Activated CD8-positive, alpha-beta T cell treated with anti-CD3 and anti-CD28 coated beads, Interleukin-2, amount 10 ng/mL, durations not matched to agents 7 days and 5 days (primary cell): ENCODE results near the gene SMIM43. TPM values are rescaled to one million over a fixed set of nuclear protein-coding genes. Genes with fewer than 3 reads are reported as not detected.
"Not testable (repeated sequence)": the region's sequence is repeated elsewhere in the genome, so short reads cannot be mapped to it uniquely, and the experiment has no call there.

Experiments used
- ATAC-seq: fragments of 150-1000 bp; cut with Tn5 transposase; one replicate; pipeline ENCODE4 v1.10.0; 2021; ENCODE audit warnings: moderate library complexity
- CTCF ChIA-PET: fragments of 350-600 bp; sonication (Branson Sonifier 250); formaldehyde crosslinking; loops from one replicate; lab custom pipeline; 2021; ENCODE audit warnings: antibody characterized with exemption; lab: Charles Lee
- POLR2A ChIA-PET: fragments of 350-600 bp; sonication (Branson Sonifier 250); formaldehyde crosslinking; loops from one replicate; lab custom pipeline; 2021; ENCODE audit warnings: antibody characterized with exemption; lab: Charles Lee
- DNase-seq: peaks from one replicate; pipeline ENCODE4 v3.0.0-alpha.2; 2020
- H3K27ac Mint-ChIP-seq: one replicate; pipeline ENCODE4 v1.8.0; 2021; ENCODE audit warnings: mild to moderate bottlenecking, mixed read lengths
- H3K27me3 Mint-ChIP-seq: one replicate; pipeline ENCODE4 v1.8.0; 2021; ENCODE audit warnings: low read depth, mixed read lengths
- H3K36me3 Mint-ChIP-seq: one replicate; pipeline ENCODE4 v1.8.0; 2021; ENCODE audit warnings: low read depth, mixed read lengths
- H3K4me1 Mint-ChIP-seq: one replicate; pipeline ENCODE4 v1.8.0; 2021; ENCODE audit warnings: low read depth, mixed read lengths
- H3K4me3 Mint-ChIP-seq: one replicate; pipeline ENCODE4 v1.8.0; 2021; ENCODE audit warnings: mild to moderate bottlenecking, mixed read lengths
- H3K9me3 Mint-ChIP-seq: one replicate; pipeline ENCODE4 v1.8.0; 2022; ENCODE audit warnings: mixed read lengths; ENCODE audit not compliant: insufficient read depth
- total RNA-seq, 2 experiments: library from RNA; stranded (reverse); gene quantifications; one replicate each; pipeline ENCODE4 v1.2.3, GENCODE V29; 2021

The SMIM43 gene
- total RNA-seq, 2 experiments from 2014 or later = not detected

DNA sequence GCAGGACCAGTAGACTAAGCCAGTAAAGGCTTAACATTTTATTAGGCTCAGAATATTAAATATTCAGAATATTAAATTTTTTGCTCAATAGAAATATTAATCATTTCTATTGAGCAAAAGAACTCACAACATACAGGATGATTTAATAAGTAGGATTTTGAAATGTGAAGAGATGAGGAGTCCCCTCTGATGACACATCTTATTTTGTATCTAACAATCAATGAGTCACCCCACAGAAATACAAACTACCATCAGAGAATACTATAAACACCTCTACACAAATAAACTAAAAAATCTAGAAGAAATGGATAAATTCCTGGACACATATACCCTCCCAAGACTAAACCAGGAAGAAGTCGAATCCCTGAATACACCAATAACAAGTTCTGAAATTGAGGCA lies 12.8 kb downstream of the SMIM43 start:
- DNase-seq, POLR2A ChIA-PET, H3K9me3 Mint-ChIP-seq, ATAC-seq, H3K27ac Mint-ChIP-seq, H3K36me3 Mint-ChIP-seq, CTCF ChIA-PET, H3K4me3 Mint-ChIP-seq, H3K4me1 Mint-ChIP-seq: not testable (repeated sequence)
- H3K27me3 Mint-ChIP-seq = peaks cover 30% of the 10 kb centered on the region

DNA sequence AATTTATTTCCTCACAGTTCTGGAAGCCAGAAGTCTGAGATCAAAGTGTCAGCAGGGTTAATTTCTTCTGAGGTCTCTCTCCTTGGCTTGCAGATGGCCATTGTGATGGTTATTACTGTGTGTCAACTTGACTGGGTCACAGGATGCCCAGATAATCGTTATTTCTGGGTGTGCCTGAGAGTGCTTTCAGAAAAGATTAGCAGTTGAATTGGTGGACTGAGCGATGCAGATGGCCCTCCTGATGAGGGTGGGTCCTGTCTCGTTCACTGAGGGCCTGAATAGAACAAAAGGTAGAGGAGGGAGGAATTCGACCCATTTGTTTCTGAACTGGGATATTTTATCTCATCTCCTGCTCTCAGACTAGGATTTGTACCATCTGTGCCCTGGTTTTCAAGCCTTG lies 15.7 kb downstream of the SMIM43 start:
- ChIA-PET POLR2A (no interaction called here), CTCF (no interaction called here)
- Mint-ChIP-seq H3K36me3 (no peaks in the 10 kb centered on the region), H3K4me3 (no peak overlapping the region), H3K9me3 (no peaks in the 10 kb centered on the region), H3K27ac (no peak overlapping the region), H3K4me1 (no peaks in the 10 kb centered on the region), H3K27me3 (peaks cover 15% of the 10 kb centered on the region)
- ATAC-seq (no peak), DNase-seq (no peak)

DNA sequence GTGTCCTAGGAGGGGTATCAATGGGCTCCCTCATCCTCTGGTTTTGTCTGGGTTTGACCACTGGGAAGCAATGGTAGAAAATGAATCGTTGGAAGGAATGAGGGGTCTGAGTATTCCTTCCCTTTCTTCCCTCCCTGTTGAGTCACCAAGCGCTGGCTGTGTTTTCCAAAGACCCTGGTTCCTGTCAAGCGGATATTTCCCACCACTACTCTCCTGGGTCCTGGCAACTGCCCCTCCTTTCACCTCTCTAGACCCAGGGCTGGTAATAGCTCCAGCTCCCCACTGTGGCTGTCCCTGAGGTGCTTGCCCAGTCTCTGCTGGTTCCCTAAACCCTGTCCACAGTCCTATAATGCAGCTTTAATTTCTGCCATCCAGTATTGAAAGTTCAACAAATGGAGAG lies 22.2 kb downstream of the SMIM43 start:
- H3K4me1 Mint-ChIP-seq = no peaks in the 10 kb centered on the region
- ChIA-PET POLR2A (no interaction called here), CTCF (no interaction called here)
- no peak overlapping the region for H3K4me3 Mint-ChIP-seq
- DNase-seq = no peak
- no peak for ATAC-seq
- no peaks in the 10 kb centered on the region for H3K9me3 Mint-ChIP-seq
- no peaks in the 10 kb centered on the region for H3K36me3 Mint-ChIP-seq
- H3K27me3 Mint-ChIP-seq = peaks cover 6% of the 10 kb centered on the region
- H3K27ac Mint-ChIP-seq = no peak overlapping the region

DNA sequence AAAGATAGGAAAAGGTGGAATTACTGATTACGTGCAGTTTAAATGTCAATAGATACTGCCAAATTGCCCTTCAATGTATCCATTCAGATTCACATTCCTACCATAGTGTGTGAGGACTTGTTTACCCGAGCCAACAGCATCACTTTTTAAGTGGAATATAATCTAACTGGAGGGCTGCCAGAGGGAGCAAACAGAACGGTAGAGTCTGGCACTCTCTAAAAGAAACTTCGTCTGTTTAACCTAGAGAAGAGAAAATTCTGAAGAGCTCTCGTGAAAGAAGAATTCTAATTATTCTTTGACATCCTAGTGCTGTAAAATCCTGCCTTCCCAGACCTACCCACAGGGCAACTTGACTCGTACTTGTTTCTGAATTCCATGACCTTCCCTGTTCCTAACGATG lies 23.2 kb downstream of the SMIM43 start:
- DNase-seq (no peak), ATAC-seq (no peak)
- no peaks in the 10 kb centered on the region for H3K36me3 Mint-ChIP-seq
- no peak overlapping the region for H3K4me3 Mint-ChIP-seq
- H3K9me3 Mint-ChIP-seq = no peaks in the 10 kb centered on the region
- POLR2A ChIA-PET = no interaction called here
- H3K27ac Mint-ChIP-seq = no peak overlapping the region
- CTCF ChIA-PET = no interaction called here
- peaks cover 3% of the 10 kb centered on the region for H3K27me3 Mint-ChIP-seq
- no peaks in the 10 kb centered on the region for H3K4me1 Mint-ChIP-seq

DNA sequence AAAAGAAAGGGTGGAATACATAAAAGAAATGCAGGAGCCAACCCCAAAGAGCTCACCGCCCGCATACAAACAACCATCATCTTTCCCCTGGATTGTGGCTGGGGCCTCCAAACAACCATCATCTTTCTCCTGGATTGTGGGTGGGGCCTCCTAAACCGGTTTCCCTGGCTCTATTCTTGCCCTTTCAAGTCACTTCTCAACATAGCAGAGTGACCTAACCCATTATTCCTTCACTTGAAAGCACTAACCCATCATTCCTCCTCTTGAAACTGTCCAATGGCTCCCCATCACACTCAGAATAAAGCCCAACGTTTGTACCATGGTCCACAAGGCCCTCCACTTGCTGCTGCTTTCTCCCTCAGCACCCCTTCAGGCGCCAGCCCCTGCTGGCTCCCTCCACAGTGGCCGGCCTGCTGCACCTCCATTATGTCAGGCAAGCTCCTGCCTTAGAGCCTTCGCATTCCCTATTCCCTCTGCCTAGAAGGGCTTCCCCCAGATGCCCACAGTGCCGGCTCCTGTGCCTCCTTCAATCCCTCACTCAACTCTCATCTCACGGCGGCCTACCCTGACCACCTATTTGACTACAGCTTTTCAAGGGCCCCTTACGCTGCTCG lies 24.1 kb downstream of the SMIM43 start:
- H3K27me3 Mint-ChIP-seq = peaks cover 6% of the 10 kb centered on the region
- H3K9me3 Mint-ChIP-seq = no peaks in the 10 kb centered on the region
- CTCF ChIA-PET = no interaction called here
- no peaks in the 10 kb centered on the region for H3K36me3 Mint-ChIP-seq
- ATAC-seq (no peak), DNase-seq (no peak)
- no peak overlapping the region for H3K27ac Mint-ChIP-seq
- POLR2A ChIA-PET = no interaction called here
- H3K4me1 Mint-ChIP-seq = no peaks in the 10 kb centered on the region
- H3K4me3 Mint-ChIP-seq = no peak overlapping the region

DNA sequence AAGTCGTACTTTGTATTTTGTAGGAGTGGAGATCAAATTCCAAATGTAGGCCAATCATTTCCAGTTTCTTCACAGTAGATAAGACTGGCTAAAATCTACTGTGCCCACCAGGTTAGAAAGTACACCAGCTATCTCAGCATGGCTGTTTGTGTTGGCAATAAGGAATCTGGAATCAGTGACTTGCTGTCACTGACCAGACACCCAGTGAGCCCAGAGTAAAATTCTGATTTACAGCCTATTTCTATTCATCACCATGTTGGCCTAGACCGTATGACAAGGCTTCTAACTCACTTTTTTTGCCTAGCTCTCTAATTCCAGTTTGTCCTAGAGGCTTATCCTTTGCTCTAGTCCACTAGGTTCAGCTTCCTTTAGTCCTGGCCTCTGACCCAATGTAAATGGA lies 25.4 kb downstream of the SMIM43 start:
- Mint-ChIP-seq H3K27ac (no peak overlapping the region), H3K36me3 (no peaks in the 10 kb centered on the region), H3K9me3 (no peaks in the 10 kb centered on the region), H3K4me3 (no peak overlapping the region), H3K4me1 (no peaks in the 10 kb centered on the region), H3K27me3 (peaks cover 12% of the 10 kb centered on the region)
- ATAC-seq = no peak
- ChIA-PET CTCF (no interaction called here), POLR2A (no interaction called here)
- no peak for DNase-seq

DNA sequence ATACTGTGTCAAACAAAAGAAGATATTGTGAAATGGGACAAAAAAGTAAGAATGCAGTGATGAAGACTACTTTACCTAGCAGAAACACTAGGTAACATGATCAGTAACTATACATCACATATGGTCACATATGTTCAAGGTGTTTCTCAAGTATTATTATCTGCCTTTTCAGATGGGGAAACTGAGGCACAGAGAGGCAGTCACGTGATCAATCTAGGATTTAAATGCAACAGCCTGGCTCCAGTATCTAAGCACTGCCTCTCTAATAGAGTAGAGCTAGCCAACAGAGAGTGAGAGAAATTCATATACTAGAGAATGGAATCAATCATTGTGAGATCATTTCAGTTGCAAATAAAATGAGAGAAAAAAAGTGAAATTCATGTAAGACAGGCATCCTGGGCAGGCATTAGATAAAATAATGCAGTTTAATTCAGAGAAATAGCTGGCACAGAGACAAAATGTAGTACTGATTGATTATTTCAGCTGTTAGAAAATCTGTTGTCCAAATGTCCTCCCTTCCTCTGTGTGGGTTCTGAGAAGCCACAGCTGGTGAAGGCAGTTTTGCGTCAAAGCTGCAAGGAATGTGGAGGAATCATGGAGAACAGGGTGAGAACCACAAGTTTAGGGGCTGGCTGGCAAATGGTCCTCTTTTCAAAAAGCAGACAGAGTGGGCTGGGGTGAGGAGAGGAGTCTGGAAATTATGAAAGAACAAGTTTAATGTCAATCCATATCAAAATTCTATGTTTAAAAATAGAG lies 26.0 kb downstream of the SMIM43 start:
- H3K9me3 Mint-ChIP-seq = no peaks in the 10 kb centered on the region
- peaks cover 12% of the 10 kb centered on the region for H3K27me3 Mint-ChIP-seq
- no peak for DNase-seq
- no peak for ATAC-seq
- no peak overlapping the region for H3K27ac Mint-ChIP-seq
- H3K36me3 Mint-ChIP-seq = no peaks in the 10 kb centered on the region
- ChIA-PET POLR2A (no interaction called here), CTCF (no interaction called here)
- H3K4me3 Mint-ChIP-seq = no peak overlapping the region
- H3K4me1 Mint-ChIP-seq = no peaks in the 10 kb centered on the region

DNA sequence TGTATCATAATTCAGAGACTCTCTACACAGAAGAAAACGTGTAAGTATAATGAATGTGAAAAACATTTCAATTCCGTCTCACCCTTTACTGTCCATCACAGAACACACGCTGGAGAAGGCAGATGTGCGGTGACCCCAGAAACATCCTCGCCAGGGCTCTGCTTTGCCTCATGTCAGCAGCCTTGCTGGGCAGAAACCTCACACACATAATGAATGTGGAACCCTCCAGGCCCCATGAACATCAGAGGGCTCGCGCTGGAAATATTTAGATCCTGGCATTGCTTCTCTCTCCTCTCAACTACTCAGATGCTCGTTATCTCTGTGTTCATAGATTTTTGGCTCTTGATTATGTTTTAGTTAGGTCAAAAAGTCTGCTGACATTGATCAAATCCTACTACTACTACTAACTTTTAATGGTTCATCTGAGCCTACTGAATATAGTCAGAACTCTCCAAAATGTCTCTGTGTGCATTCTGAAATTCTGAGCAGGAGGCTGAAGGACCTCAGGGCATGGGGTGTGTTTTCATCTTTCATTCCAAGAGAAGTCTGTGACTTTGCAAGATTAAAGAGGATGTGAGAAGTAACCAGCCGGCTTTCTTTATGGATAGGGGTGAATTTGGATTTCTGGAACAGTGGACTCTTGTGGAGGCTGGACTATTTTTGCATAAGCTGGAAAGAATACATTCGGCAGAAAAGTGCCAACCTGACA lies 27.0 kb downstream of the SMIM43 start:
- ChIA-PET CTCF (interaction anchor here (2.4 kb wide), 1 partner anchor 254 kb away, joined by 14 read pairs; no protein-coding TSS in a partner anchor), POLR2A (no interaction called here)
- Mint-ChIP-seq H3K27me3 (peaks cover 12% of the 10 kb centered on the region), H3K9me3 (no peaks in the 10 kb centered on the region), H3K27ac (no peak overlapping the region), H3K4me1 (no peaks in the 10 kb centered on the region), H3K4me3 (no peak overlapping the region), H3K36me3 (no peaks in the 10 kb centered on the region)
- no peak for ATAC-seq
- no peak for DNase-seq

DNA sequence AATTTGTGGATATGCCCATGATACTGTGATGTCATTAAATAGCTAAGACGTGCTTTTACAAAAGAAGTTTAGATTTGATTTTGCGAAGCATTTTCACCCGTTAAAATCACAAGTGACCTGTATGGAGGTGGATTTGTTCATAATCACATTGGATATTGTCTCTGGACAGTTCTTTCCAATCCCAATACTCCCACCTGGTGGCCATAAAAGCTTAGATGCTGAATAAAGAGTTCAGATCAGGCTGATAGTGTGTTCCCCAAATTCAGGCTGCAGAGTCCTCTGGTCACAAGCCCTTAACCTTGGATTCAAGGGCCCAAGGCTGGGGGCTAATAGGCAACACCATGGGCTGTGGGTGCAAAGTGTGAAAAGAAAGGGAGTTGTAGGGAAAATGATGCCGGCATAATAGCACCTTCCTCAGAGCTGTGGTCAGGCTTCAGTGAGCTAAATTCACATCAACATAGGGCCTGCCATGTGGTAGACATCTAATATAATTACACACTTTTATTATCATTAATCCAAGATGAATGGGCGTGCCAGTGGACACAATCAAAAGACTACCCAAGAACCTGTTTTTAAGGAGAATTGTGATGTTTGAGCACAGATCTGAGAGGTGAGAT lies 28.1 kb downstream of the SMIM43 start:
- Mint-ChIP-seq H3K9me3 (no peaks in the 10 kb centered on the region), H3K27ac (no peak overlapping the region), H3K27me3 (peaks cover 18% of the 10 kb centered on the region), H3K4me1 (no peaks in the 10 kb centered on the region), H3K4me3 (no peak overlapping the region), H3K36me3 (no peaks in the 10 kb centered on the region)
- ATAC-seq (no peak), DNase-seq (peak; percentile 36)
- CTCF ChIA-PET = interaction anchor here (0.9 to 2.4 kb wide), 3 partner anchors 253 to 366 kb away, joined by 3 to 14 read pairs (median 9); no protein-coding TSS in a partner anchor
- POLR2A ChIA-PET = interaction anchor here (0.8 kb wide), 1 partner anchor 366 kb away, joined by 3 read pairs; no protein-coding TSS in a partner anchor

DNA sequence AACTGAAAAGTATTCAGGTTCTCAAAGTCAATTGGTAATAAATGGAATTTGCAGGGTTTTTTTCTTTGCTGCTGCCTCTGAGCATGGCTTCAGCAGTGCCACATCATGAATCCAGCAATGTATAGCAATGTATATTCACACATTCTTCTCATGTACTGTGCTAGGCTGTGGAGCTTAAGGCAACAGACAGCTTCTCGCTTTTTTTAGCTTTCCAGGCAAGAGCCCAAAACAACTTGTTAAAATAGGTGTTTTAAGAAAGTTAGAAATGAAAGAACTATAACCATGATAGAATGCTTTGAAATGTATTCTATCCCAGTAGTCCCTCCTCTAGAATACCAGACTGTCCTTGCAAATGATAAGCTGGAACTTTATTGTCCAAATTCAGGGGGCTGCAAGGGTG lies 30.4 kb downstream of the SMIM43 start:
- Mint-ChIP-seq H3K4me1 (no peaks in the 10 kb centered on the region), H3K27ac (no peak overlapping the region), H3K27me3 (peaks cover 21% of the 10 kb centered on the region), H3K4me3 (no peak overlapping the region), H3K36me3 (no peaks in the 10 kb centered on the region), H3K9me3 (no peaks in the 10 kb centered on the region)
- no peak for ATAC-seq
- no peak for DNase-seq
- ChIA-PET CTCF (interaction anchor here (1.4 kb wide), 1 partner anchor 272 kb away, joined by 4 read pairs; no protein-coding TSS in a partner anchor), POLR2A (no interaction called here)

DNA sequence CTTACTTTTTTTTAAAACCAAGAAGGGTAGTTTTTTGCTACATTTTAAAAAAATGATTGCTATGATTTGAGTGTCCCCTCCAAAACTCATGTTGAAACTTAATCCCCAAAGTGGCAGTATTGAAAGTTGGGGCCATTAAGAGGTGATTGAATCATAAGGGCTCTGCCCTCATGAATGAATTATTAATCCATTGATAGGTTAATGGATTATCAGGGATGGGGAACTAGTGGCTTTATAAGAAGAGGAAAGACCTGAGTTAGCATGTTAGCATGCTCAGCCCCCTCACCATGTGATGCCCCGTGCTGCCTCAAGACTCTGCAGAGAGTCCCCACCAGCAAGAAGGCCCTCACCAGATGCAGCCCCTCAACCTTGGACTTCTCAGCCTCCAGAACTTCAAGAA lies 31.0 kb downstream of the SMIM43 start:
- no peak for ATAC-seq
- no peak overlapping the region for H3K4me3 Mint-ChIP-seq
- ChIA-PET CTCF (no interaction called here), POLR2A (no interaction called here)
- H3K36me3 Mint-ChIP-seq = no peaks in the 10 kb centered on the region
- peaks cover 21% of the 10 kb centered on the region for H3K27me3 Mint-ChIP-seq
- H3K4me1 Mint-ChIP-seq = no peaks in the 10 kb centered on the region
- DNase-seq = no peak
- no peak overlapping the region for H3K27ac Mint-ChIP-seq
- H3K9me3 Mint-ChIP-seq = no peaks in the 10 kb centered on the region

DNA sequence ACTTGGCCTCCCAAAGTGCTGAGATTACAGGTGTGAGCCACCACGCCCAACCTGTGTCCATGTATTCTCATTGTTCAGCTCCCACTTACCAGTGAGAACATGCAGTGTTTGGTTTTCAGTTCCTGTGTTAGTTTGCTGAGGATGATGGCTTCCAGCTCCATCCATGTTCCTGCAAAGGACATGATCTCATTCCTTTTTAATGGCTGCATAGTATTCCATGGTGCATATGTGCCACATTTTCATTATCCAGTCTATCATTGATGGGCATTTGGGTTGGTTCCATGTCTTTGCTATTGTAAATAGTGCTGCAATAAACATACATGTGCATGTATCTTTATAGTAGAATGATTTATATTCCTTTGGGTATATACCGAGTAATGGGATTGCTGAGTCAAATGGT lies 35.2 kb downstream of the SMIM43 start:
- H3K9me3 Mint-ChIP-seq, H3K4me1 Mint-ChIP-seq, CTCF ChIA-PET, H3K4me3 Mint-ChIP-seq, H3K36me3 Mint-ChIP-seq, ATAC-seq, POLR2A ChIA-PET, H3K27ac Mint-ChIP-seq, DNase-seq: not testable (repeated sequence)
- peaks cover 12% of the 10 kb centered on the region for H3K27me3 Mint-ChIP-seq
